ENCODE data around the gene ERC1. TPM values are rescaled to one million over a fixed set of nuclear protein-coding genes. Genes with fewer than 3 reads are reported as not detected.

ERC1 gene
- total and polyA plus RNA-seq, 9 of the 15 experiments (the other 6 are each of a cell fraction or from before 2014, with no cell fraction given), result 0.74 to 11.8 (median 4.8) TPM

DNA sequence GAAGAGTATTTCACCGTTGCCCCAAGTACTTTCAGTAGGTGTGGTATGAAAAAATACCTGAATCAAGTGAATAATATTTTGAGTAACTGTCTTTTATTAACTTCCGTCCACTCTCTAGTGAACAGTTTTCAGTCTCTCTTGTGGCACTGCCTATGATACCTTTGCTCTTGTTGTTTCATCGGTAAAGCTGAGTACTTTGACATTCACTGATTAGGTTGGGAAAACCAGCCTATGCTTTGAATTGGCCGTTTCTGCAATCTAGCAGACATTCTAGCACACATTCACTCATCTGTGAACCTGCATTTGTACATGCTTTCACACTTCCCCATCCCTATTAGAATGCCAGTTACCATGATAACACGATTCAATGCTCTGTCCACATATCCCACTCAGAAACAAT is 386.1 kb downstream of the ERC1 start:
- WGBS (ENCODE audit: insufficient coverage, low coverage, missing lambda C conversion rate), result 77% methylated on average over 5 of the region's 5 CpGs
- H4K20me1 ChIP-seq (replicated peaks; ENCODE audit: control insufficient read depth, insufficient read depth, low read length), result no peaks in the 10 kb centered on the region
- ATAC-seq, result no peak
- no peaks in the 10 kb centered on the region; a peak in 1 of 5 replicates for H3K4me1 ChIP-seq (replicated peaks in 1 of 2; ENCODE audit: control insufficient read depth in 2 of 2, insufficient read depth in 2 of 2, low read length in 2 of 2)
- DNase-seq (ENCODE audit: extremely low read depth in 1 of 4, low spot score in 3 of 4), result no peak
- H3K4me3 ChIP-seq, result no peak overlapping the region
- H3K9me3 ChIP-seq (replicated peaks; ENCODE audit: control insufficient read depth, insufficient read depth, low read depth, low read length), result no peaks in the 10 kb centered on the region
- H3K36me3 ChIP-seq (ENCODE audit: control insufficient read depth, insufficient read depth, low read length), result 0 out of 3 replicates have a peak, but pooled peaks cover 6% of the 10 kb centered on the region
- H3K4me2 ChIP-seq (ENCODE audit: insufficient read depth, low read length), result no peak overlapping the region
- no peak for TF ChIP-seq CREBBP (IDR thresholded peaks at IDR 0.05; ENCODE audit: low read depth, low read length)
- no peak overlapping the region for H3K27ac ChIP-seq (ENCODE audit: extremely low read depth, low read depth, low read length)
- no peak overlapping the region for H2AFZ ChIP-seq (ENCODE audit: low read depth, low read length)
- intact Hi-C loops (cut with micrococcal nuclease), result no loop called here
- in situ Hi-C loops (cut with MboI), result no loop called here
- H3K9ac ChIP-seq (ENCODE audit: insufficient read depth in 1 of 2, low read depth in 2 of 2, low read length in 2 of 2), result no peak overlapping the region
- no peaks in the 10 kb centered on the region for H3K27me3 ChIP-seq (ENCODE audit: control insufficient read depth in 2 of 2, insufficient read depth in 2 of 2, low read length in 2 of 2)
- no peaks in the 10 kb centered on the region for H3K79me2 ChIP-seq (ENCODE audit: control insufficient read depth, insufficient read depth, low read length)
- no peak for FAIRE-seq
- BruUV-seq (replicated peaks), result no TSS peak
- no peaks in the 10 kb centered on the region for H3K9me1 ChIP-seq (ENCODE audit: control insufficient read depth, insufficient read depth, low read length)
- ChIA-PET CTCF (ENCODE audit: low intra/inter-chr PET ratio) (no interaction called here), POLR2A (no interaction called here)

GRCh38 chr12:1377681-1378080 is 386.7 kb downstream of the ERC1 start:
- intact Hi-C loops (cut with micrococcal nuclease), result no loop called here
- H3K9me1 ChIP-seq (ENCODE audit: control insufficient read depth, insufficient read depth, low read length), result no peaks in the 10 kb centered on the region
- no peaks in the 10 kb centered on the region; a peak in 1 of 5 replicates for H3K4me1 ChIP-seq (replicated peaks in 1 of 2; ENCODE audit: control insufficient read depth in 2 of 2, insufficient read depth in 2 of 2, low read length in 2 of 2)
- no peak overlapping the region for H3K4me2 ChIP-seq (ENCODE audit: insufficient read depth, low read length)
- H2AFZ ChIP-seq (ENCODE audit: low read depth, low read length), result no peak overlapping the region
- no peak for DNase-seq (ENCODE audit: extremely low read depth in 1 of 4, low spot score in 3 of 4)
- ChIA-PET POLR2A (no interaction called here), CTCF (ENCODE audit: low intra/inter-chr PET ratio) (no interaction called here)
- ATAC-seq, result no peak
- H3K9me3 ChIP-seq (replicated peaks; ENCODE audit: control insufficient read depth, insufficient read depth, low read depth, low read length), result no peaks in the 10 kb centered on the region
- no peaks in the 10 kb centered on the region for H3K27me3 ChIP-seq (ENCODE audit: control insufficient read depth in 2 of 2, insufficient read depth in 2 of 2, low read length in 2 of 2)
- no peaks in the 10 kb centered on the region for H3K79me2 ChIP-seq (ENCODE audit: control insufficient read depth, insufficient read depth, low read length)
- H3K4me3 ChIP-seq, result no peak overlapping the region
- 0 out of 3 replicates have a peak, but pooled peaks cover 6% of the 10 kb centered on the region for H3K36me3 ChIP-seq (ENCODE audit: control insufficient read depth, insufficient read depth, low read length)
- H4K20me1 ChIP-seq (replicated peaks; ENCODE audit: control insufficient read depth, insufficient read depth, low read length), result no peaks in the 10 kb centered on the region
- no TSS peak for BruUV-seq (replicated peaks)
- in situ Hi-C loops (cut with MboI), result no loop called here
- no peak for FAIRE-seq
- 67% methylated on average over 3 of the region's 3 CpGs for WGBS (ENCODE audit: insufficient coverage, low coverage, missing lambda C conversion rate)
- H3K9ac ChIP-seq (ENCODE audit: insufficient read depth in 1 of 2, low read depth in 2 of 2, low read length in 2 of 2), result no peak overlapping the region
- H3K27ac ChIP-seq (ENCODE audit: extremely low read depth, low read depth, low read length), result no peak overlapping the region
- TF ChIP-seq CLOCK (CRISPR knock-in tag; IDR thresholded peaks at IDR 0.05; ENCODE audit: borderline replicate concordance) (no peak), ZHX1 (conservative IDR thresholded peaks at IDR 0.05; ENCODE audit: low read length) (no peak), PRMT5 (CRISPR knock-in tag; IDR thresholded peaks at IDR 0.05) (no peak)
- TF ChIP-seq, protein P1, sequence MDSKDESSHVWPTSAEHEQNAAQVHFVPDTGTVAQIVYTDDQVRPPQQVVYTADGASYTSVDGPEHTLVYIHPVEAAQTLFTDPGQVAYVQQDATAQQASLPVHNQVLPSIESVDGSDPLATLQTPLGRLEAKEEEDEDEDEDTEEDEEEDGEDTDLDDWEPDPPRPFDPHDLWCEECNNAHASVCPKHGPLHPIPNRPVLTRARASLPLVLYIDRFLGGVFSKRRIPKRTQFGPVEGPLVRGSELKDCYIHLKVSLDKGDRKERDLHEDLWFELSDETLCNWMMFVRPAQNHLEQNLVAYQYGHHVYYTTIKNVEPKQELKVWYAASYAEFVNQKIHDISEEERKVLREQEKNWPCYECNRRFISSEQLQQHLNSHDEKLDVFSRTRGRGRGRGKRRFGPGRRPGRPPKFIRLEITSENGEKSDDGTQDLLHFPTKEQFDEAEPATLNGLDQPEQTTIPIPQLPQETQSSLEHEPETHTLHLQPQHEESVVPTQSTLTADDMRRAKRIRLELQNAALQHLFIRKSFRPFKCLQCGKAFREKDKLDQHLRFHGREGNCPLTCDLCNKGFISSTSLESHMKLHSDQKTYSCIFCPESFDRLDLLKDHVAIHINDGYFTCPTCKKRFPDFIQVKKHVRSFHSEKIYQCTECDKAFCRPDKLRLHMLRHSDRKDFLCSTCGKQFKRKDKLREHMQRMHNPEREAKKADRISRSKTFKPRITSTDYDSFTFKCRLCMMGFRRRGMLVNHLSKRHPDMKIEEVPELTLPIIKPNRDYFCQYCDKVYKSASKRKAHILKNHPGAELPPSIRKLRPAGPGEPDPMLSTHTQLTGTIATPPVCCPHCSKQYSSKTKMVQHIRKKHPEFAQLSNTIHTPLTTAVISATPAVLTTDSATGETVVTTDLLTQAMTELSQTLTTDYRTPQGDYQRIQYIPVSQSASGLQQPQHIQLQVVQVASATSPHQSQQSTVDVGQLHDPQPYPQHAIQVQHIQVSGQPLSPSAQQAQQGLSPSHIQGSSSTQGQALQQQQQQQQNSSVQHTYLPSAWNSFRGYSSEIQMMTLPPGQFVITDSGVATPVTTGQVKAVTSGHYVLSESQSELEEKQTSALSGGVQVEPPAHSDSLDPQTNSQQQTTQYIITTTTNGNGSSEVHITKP (IDR thresholded peaks at IDR 0.05; ENCODE audit: partially characterized antibody), result no peak

All from K562 (cell line).